Activated naive CD4-positive, alpha-beta T cell treated with Interleukin-2 at 50 U/mL for 16 hours (primary cell): Measurements from ENCODE around the gene KIF21B.

ENCODE experiments used
- DNase-seq: peaks from one replicate; pipeline ENCODE4 v3.0.0-alpha.2; 2020

KIF21B gene

DNA sequence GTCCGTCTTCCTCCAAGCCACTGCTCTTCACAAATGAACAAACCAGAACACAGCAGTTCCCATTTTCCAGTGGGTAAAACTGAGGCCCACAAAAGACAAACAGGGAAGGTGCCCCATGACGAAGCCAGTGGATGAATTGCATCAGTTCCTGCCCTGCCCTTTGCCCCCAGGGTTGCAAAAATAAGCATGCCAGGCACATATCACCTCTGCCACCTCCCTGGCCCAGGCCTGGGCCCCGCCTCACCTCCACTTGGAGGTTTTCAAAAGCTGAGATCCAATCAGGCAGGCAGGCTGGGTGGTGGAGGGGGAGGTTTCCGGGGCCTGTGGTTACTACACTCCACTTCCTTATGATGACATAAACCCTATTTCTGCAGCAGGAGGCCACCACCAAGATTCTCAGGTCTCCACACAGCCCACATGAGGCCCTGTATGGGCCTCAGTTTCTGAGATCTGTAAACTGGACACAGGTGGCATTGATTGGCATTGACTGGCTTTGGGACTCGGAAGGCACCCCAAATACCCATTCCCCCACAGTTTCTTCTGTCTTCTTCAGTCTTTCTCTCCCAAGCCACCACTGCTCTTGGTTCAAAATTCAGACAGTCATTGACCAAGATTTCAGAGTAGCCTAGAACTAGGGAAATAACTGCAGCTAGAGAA, 4.1 kb downstream of the KIF21B start:
- peak; percentile 91 for DNase-seq

DNA sequence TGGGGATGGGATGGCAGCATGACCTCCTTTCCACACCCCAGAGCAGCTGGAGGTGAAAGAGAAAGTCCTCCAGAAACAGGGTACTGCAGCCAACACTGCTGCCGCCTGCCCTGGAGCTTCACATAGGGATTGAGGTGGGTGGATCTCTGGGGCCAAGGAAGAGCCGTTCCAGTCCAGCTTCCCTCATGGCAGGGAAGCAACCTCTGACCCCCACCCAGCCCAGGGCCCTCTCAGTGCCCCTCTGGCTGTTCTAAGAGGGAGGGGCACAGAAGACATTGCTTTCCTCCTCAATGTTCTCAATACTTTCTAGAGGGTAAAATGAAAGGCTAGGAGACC, 5.7 kb downstream of the KIF21B start:
- DNase-seq, result no peak

DNA sequence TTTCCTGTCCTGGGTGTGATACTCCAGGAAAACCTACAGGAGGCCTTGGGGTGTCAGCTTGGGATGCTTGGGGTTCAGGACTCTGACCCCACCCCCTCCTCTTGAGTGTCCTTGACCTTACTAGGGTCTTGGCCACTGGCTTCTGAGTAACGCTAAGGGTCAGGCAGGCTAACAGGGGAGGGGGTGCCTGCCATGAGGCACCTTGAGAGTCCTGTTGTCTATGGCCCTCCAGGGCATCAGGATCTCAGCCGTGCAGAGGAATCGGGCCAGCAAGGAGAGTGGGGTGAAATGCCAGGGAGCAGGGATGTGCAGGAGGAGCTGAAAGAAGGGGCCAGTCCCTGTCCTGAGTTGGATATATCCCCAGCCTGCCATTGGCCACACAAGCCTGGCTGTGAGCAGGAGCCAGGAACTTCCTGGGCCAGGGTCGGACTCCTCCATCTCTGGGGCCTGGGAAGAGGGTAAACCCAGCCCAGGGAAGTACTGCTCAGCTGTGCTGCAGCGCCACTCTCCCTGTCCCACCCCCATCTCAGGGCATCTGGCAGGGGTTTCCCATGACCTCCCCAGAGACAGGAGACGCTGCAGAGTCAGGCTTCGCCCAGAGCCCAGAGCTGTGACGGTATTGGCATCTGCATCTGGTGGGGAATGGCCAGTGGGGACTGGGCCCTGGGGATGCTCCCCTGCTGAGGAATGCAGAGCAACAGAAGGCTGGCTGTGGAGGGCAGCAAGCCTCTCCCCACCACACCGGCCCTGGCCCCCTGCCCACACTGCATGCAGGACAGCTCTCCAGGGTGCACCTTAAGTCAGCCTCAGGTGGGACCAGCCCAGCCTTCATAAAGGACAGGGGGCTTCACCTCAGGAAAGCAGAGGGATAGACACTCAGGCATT, 6.3 kb downstream of the KIF21B start:
- DNase-seq, result no peak

DNA sequence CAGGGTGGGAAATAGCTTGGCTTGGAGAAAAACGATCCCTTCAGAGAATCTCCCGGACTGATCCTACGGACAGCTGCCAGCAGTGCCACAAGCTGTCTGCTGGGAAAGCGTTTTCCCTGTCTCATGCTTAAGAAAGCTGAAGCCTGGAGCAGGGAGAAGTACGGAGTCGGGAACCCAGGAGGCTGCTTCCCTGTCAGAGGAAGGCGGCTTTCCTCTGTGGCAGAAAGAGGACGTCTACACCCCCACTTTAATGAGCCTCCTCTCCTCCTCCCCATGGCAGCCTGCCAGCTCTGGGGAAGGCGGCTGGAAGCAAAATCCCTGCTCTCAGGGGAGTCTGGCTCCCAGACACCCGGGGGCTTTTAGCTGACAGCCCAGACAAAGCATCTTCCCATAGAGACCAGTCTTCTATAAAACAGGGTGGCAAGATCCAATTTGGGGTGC, 7.3 kb downstream of the KIF21B start:
- DNase-seq, result no peak

DNA sequence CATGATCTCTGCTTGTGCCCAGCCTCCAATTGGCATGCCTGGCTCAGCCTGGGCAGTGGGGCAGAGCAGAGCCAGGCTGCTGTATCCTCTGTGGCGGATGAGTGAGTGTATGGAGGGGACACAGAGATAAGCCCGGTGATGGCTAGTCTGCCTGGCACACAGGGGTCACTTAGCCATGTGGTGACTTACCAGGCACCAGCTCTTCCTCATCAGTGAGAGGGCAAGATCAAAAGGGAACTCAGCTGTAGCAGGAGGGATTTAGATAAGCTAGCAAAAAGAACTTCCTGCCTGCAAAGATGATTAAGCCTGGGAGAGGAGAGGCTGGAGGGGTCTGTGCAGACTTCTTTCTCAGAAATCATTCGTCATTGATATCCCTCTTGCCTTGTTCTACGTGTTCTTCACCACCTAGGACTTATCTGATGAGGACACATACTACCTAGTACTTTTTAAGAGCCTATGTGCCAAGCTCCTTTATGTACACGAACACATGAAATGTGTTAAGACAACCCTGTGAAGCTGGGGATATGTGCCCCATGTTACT, 7.9 kb downstream of the KIF21B start:
- DNase-seq, result no peak

DNA sequence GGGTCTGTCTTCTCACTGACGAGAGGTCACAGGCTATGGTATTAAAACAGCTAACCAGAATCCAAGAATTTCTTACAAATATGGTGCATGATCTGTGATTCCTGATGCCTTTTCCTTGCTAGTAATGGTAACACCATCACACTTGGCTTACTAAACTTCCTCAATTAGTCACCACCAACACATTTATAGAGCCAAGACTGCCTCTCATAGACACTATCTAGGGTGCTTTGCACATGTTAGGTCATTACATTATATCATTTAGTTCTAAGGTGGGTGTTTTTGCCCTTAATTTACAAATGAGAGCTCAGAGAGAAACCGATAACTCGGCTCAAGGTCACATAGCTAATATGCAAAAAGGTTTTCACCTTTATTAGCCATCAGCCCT, 8.7 kb downstream of the KIF21B start:
- DNase-seq, result no peak

DNA sequence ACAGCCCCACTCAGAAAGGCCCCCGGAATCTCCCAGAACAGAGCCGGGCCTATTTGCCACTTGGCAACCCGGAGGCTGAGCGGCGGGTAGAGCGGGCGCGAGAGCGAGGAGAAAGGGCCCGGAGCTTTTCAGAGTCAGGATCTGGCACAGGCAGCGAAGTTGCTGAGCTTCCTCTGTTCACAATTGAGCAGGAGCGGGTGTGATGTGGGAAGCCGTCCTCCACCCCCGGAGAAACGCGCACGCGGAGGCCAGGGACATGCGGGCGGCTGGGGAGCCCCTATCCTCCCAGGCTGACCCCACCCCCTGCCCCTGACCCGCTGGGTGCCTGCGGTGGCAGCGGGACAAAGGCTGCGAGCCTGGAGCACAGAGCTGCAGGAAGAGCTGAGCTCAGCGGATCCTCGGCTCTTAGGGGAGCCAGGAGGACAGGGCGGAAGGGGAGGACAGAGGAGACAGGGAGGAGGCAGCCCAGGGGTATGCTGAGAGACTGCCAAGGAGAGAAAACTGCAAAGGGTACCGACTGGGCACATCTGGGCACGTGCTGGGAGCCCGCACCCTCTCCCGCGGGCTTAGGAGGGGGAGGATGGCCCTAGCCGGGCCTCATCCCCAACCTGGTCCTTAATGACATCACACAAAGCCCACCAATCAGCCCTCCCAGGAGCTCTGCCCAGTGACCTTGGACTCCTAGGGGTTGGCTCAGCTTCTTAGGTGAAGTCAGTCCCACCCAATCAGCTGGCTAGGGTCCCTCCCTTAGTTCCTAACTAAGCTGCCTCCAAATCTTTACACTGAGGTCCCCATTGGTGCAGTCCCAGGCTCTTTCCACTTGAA, 9.3 kb downstream of the KIF21B start:
- DNase-seq, result no peak

DNA sequence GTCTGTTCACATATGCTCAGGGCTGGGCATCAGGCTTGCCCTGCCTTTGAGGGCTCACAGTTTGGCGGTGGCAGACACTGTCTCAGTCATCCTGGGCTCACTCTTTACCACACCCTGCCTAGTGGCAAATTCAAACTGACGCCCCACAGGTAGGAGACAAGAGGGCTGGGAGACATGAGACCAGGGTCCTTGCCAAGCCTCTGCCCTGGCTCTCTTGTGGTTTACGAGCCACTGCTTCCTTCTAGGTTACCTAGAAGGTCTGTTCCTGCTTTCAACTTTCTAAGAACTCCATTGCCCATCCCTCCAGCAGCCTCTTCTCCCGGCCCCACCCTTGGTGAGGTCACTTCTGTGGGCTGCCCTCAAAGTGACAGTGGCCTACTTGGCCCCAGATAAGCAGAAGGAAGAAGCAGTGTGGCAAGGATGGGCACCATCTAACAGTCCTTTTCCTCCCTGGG, 10.5 kb downstream of the KIF21B start:
- DNase-seq, result no peak

DNA sequence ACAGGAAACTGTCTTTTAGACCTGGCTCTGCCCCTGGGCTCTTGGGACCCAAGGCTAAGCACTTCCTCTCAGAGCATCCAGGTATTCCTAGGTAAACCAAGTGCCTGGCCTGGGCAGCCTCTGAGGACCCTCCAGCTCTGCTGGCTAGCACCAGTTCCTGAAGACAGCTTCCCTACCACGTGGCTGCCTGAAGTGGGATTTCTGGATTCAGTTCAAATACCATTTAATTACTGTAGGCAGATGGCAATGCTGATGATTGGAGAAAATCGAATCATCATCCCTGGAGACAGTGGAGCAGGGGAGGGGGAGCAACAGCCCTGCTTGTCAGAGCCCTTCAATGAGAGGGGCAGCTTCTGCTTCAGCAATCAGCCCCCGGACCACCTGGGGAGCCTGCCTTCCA, 11.9 kb downstream of the KIF21B start:
- DNase-seq, result no peak

DNA sequence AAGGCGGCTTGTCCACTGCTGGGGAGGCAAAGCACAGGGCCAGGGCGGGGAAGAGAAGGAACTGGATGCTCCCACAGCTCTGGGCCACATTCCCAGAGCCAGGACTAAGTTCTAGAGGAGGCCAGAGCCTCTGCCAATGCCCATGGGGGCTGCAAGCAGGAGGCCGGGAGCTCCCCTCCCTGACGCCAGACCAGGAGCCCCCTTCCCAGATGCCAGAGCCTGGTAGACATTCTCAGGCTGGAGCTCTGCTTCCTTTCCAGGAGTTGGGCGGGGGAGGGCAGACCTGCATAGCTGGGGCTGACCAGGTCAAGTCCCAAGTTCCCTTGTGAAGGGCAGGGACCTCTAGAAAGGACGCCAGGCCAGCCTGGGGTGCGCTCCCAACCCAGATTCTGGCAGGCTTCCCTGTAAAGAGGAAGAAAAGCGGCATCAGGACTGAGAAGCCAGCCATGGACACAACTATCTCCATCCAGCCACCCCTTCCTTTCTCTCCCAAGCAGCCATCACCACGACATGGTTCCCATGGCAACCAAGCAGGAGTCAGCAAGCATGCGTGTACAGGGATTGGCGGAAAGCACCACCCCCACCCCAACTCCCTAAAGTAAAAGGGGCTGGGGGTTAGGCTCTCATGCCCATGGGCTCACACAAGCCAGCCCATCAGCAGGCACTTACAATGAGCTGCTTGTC, 13.4 kb downstream of the KIF21B start:
- no peak for DNase-seq

DNA sequence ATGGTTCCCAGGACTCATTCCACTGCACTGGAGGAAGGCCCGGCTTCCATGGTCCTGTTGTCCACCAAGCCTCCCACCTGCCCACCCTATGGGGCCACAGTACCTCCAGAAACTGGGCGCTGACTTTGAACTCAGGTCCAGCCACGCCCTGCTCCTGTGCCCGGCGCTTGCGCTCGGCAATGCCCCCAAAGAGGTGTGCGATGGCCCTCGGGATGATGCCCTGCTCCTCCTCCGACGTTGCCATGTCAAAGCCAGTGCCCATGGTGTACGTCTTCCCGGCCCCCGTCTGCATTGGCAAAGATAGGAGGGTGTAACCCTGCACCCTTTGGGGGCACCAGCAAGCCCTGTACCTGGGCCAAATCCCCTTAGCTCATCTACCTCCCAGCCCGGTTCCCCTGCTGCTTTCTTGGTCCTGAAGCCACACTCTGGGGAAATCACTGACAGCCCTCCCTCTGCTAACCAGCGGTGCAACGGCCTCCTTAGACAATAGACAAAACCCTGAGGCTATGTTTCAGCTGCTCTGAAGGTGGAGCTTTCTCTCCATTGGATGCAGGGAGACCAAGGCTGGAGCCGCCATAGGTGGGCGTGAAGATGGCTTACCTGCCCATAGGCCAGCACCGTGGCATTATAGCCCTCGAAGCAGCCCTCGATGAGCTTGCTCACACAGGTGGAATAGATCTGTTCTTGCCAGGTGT, 14.7 kb downstream of the KIF21B start:
- no peak for DNase-seq

DNA sequence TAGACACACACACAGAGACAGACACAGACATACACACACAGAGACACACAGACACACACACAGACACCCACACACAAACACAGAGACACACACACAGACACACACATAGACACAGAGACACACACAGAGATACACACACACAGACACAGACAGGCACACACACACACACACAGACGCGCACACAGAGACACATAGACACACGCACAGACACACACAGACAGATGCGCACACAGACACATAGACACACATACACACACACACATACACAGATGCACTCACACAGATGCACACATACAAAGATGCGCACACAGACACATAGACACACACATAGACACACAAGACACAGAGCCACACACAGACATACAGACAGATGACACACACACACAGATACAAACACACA, 16.0 kb downstream of the KIF21B start:
- DNase-seq, result no peak

DNA sequence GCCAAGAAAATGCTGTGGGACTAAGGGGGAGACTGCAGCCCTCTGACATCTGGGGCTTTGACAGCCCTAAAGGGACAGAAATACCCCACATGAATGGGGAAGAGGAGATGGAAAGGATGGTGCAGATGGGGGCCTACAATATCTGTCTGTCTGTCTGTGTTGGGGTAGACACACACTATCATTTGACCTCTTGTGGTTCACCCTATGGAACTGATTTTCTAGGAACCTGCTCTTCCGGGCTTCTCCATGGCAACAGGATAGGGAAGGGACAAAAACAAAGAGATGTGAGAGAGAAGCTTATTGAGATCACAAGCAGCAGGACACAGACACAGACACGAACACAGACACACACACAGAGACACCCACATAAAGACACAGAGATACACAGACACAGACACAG, 17.1 kb downstream of the KIF21B start:
- DNase-seq, result no peak

DNA sequence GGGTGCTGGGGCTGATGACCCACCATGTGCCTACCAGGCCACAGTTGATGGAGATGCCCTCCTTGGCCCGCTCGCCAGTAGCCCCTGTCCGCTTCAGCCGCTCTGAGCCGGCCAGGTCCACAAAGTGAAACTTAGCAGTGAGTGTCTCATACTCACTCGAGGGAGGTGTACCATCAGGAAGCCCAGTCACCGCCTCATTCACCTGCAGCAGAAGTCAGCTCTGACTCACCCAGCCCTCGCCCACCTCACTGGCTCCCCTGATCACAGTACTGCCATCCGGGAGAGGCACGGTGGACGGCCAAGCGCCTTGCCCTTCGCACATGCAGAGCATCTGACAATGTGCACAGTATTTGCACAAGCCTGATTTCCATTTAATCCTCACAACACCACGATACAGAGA, 18.8 kb downstream of the KIF21B start:
- DNase-seq, result no peak

DNA sequence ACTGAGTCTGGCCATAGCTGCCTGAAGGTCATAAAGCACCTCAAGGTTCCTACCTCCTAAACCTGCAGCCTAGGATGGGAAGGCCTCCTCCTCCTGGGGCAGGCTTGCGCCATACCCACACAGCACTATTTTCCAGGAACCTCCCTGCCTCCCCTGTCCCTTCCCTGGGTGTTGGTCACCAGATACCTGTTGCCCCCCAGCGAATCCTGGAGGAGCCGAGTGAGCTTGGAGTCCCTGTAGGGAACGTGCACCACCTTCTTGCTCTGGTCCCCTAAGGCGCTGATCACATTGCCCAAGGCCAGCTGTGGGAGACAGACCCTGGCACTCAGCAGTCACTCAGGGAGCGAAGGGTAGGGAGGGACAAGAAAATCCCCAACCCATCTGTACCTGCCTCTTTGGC, 19.4 kb downstream of the KIF21B start:
- no peak for DNase-seq

DNA sequence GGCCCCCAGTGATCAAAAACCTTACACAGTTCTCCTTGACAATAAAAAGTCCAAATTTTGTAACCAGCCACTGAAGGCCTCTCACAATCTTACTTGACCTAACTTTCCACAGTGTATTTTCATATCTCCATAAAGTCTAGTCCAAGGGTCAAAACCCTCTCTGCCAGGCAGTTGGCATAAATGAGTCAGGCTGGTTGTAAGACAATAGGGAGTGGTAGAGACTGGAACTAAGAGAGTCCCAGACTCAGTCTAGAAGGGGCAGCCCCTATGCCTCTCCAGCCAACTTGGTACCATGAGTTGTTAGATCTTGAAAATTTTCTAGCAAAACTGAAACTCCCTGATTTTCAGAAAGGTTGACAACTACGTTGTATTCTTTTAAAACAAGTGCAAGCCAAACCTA, 21.0 kb downstream of the KIF21B start:
- no peak for DNase-seq

DNA sequence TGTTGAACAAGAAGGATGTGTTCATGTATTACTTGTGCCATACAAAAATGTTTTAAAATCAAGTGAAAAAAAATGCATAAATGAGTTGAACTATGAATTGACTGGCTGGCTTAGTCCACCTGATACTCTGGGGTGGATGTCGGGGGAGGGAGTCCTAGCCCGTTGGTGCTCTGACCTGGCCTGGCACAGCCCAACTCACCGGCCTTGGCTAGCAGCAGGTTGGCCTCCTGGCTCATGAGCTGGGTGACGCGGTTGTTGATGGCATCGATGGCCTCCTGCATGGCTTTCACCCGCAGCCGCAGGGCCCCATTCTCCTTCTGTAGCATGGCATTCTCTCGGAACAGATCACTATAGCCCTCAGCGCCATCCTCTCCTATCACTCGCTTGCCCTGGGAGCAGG, 21.6 kb downstream of the KIF21B start:
- no peak for DNase-seq

DNA sequence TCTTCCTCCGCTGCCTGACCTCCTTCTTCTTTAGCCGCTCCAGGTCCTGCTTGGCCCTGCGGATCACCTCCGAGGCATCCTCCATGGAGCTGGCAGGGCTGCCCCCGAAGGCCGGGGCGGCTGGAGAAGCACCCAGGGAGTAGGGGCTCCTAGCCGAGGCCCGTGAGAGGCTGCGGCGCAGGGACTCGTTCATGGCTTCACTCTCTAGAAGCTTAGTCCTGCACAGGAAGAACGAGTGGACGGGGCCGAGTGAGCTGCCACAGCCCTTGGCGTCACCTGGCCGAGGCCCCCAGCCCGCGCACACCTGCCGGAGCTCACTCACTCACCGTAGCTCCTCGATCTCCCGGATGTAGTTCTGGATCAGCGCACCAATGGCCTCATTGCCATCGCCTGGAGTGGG, 23.1 kb downstream of the KIF21B start:
- no peak for DNase-seq

DNA sequence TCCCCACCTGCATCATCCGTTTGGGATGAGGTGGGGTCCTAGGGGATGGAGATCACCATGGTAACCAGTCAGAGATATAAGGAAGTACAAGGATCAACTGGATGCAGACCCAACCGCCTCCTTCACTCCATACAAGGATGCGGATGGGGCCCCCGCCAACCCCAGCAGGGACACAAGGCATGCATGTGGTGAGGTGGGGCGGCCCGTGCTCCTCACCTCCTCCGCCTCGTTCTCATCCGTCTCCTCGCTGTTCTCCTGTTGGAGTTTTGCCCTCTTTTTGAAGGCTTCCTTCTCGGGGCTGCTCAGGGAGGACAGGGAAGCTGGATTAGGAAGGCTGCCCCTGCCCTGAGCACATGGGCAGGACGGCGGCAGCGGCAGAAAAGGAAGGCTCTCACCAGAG, 23.8 kb downstream of the KIF21B start:
- no peak for DNase-seq

DNA sequence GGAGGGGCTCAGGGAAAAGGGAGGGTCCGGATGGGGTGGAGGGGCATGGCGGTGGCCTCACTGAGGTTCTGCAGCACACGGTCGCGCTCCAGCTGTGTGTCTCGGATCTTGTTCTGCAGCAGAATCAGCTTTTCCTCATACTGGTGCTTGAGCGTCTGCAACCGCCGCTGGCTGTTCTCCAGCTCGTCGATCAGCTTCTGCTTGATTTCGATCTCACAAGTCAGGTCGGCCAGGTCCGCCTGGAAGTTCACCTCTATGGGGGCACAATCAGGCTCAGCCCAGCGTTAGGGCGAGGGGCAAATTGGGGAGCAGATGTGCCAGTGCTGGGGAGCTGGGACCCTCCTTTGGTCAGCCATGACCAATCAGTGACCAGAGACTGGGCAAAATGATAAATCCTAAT, 25.2 kb downstream of the KIF21B start:
- DNase-seq, result no peak

DNA sequence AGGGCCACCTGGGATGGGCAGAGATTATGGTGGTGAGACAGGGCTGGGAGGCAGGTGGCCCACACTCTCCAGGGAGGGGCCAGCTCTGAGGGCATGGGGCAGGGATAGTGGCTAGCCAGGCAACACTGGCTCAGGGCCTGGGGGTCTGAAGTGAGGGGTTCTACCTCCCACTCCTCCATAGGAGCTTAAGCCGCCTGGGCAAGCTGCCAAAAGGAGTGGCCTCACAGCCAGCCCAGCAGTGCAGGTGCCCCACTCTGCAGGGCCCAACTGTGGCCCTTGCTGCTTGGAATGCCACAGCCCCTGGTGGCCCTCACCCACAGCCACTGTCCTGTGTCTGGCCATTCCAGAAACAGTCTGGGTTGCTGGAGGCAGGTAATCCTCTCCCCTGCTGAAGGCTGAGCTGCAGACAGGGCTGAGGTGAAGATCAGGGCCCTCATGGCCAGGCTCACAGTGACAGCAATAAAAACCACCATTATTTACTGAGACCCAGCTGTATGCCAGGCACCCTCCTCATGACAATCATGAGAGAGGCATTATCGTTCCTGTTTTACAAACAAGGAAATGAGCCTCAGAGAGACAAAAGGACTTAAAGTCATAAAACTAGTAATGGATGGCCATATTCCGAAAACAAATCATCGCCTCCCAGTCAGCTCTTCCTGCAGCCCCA, 31.0 kb downstream of the KIF21B start:
- no peak for DNase-seq
